ENCODE results near the gene AUTS2.

The AUTS2 gene

DNA sequence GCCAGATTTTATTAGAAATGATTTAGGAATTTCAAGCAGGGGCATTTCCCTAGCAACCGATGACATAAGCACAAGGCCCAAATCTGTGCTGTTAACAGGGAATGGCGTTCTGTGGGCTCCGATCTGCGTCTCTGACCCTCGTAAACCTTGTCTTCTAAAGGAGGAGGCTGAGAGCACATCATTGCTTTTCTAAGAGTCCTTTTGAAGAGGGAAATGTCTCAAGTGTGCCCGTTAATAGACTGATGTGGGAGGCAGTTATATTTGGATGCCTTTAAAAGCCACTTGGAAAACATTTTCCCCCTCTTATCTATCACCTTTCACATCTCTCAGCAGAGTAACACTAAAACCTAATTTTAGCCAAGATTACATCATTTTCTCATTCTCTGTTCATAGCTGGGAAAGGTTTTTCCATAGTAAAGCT lies 1109.6 kb downstream of the AUTS2 start:
- H3K4me3 ChIP-seq (ENCODE audit: low read depth, low read length), result no peak overlapping the region
- TF ChIP-seq CTCF (IDR thresholded peaks at IDR 0.05; ENCODE audit: borderline replicate concordance, insufficient read depth, low read depth, low read length), result no peak

DNA sequence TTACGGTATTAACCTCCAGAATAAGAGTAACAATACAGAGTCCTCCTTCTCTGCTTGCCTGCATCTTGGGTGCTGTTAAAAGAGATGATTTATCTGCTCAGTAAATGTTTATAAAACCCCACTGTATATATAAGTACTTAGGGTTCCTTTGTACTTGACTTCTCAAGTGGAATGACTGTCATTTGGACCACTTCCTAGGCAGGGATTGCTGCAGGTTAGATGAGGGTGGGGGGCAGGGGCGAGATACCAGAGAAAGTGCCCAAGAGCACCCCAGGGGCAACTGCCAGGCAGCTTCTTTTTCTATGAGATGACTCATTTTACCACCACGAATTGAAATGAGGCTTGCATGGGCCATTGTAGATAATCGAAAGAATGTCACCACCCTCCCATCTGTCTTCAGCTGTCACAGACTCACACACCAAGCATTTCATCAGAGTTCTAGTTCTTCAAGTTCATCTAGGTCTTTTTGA lies 1111.8 kb downstream of the AUTS2 start:
- no peak overlapping the region for H3K4me3 ChIP-seq (ENCODE audit: low read depth, low read length)
- no peak for TF ChIP-seq CTCF (IDR thresholded peaks at IDR 0.05; ENCODE audit: borderline replicate concordance, insufficient read depth, low read depth, low read length)

DNA sequence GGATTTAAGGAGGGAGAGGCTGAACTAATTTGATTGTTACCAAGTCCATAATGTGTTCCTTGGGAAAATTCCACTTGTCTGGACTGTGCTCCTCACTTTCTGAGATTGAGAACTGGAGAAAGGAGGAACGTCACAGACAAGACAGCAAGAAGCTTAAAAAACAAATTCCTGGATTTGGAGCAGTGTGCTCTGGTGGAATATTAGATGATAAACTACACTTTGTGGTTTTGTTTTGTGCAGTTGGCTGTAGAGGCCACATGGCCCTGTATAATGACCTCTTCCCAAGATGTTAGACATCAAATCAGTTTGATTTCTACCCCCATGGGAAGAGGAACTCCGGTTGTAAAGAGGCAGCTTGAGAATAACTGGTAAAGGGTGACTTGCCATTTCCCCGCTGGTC lies 1112.4 kb downstream of the AUTS2 start:
- H3K4me3 ChIP-seq (ENCODE audit: low read depth, low read length), result no peak overlapping the region
- TF ChIP-seq CTCF (IDR thresholded peaks at IDR 0.05; ENCODE audit: borderline replicate concordance, insufficient read depth, low read depth, low read length), result no peak

GRCh38 chr7:70711452-70711851 lies 1113.2 kb downstream of the AUTS2 start:
- H3K4me3 ChIP-seq (ENCODE audit: low read depth, low read length), result no peak overlapping the region
- TF ChIP-seq CTCF (IDR thresholded peaks at IDR 0.05; ENCODE audit: borderline replicate concordance, insufficient read depth, low read depth, low read length), result no peak

DNA sequence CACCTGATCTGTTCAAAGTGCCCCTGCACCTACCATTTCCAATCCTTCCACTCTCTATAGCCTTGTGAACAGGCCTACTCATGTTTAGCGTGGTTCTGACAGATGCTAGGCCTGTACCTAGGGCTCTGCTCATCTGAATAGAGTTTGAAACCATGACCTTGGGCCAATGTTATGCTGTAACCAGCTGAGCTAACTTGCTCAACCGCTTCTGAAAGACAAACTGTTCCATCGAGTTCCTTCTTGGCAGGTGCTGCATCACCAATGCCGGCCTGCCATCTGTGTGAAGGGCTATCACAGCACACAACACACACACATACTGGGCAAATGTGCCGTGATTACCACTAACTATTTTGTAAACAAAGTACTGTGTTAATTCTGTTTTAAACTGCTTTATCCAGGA lies 1114.7 kb downstream of the AUTS2 start:
- no peak overlapping the region for H3K4me3 ChIP-seq (ENCODE audit: low read depth, low read length)
- no peak for TF ChIP-seq CTCF (IDR thresholded peaks at IDR 0.05; ENCODE audit: borderline replicate concordance, insufficient read depth, low read depth, low read length)

- H3K4me3 ChIP-seq (ENCODE audit: low read depth, low read length), result no peak overlapping the region
- no peak for TF ChIP-seq CTCF (IDR thresholded peaks at IDR 0.05; ENCODE audit: borderline replicate concordance, insufficient read depth, low read depth, low read length)
Measured at GRCh38 chr7:70714506-70715038, 1116.3 kb downstream of the AUTS2 start.

DNA sequence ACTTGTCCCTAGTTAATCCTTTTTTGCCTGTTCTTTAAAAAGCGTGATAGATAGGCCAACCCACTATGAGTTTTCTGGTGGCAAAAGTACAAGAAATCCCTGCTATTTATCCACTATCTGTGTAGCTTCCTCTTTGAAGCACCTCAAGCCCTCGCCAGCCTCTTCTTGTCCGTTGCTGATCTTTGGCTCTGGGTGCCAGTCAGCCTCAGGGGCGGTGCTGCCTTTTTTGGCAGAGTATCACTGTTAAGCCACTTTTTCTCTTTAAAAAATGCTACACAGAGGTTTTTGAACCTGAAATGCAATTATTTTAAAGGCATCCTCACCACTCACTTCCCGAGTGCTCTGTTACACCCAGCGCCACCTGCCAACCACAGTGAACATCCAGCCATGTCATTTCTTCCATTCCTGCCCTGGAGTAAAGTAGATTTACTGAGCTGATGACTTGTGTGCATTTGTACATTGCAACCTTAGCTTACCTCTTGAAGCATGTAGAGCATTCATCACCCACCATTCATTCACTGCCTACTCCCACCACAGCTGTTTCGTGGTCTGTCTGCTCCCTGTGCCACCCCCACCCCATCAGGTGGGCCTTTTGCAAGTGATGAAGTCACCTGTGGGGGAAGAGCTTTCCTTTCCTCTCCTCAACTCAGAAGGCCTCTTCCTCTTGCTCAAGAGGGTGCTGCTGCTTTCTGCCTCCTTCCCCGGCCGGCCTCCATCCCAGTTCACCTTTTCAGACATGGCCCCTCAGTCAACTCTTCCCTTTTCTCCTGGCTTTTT lies 1119.5 kb downstream of the AUTS2 start:
- H3K4me3 ChIP-seq (ENCODE audit: low read depth, low read length), result no peak overlapping the region
- TF ChIP-seq CTCF (IDR thresholded peaks at IDR 0.05; ENCODE audit: borderline replicate concordance, insufficient read depth, low read depth, low read length), result no peak

Measured in GM12875 (cell line).